Activated CD4-positive, alpha-beta T cell treated with anti-CD3 and anti-CD28 coated beads, Interleukin-2, amount 10 ng/mL, durations not matched to agents 24 days and 14 days (primary cell): ENCODE results near the gene EIF4G1. TPM values are rescaled to one million over a fixed set of nuclear protein-coding genes. Genes with fewer than 3 reads are reported as not detected.
A peak's percentile ranks its signal among the peaks of the same experiment; 100 is the strongest.

Experiments used
- DNase-seq: peaks from one replicate; pipeline ENCODE4 v3.0.0; 2022
- H3K27ac Mint-ChIP-seq: one replicate; pipeline ENCODE4 v1.8.0; 2022; ENCODE audit warnings: mild to moderate bottlenecking, mixed read lengths
- H3K27me3 Mint-ChIP-seq: one replicate; pipeline ENCODE4 v1.8.0; 2022; ENCODE audit warnings: mixed read lengths
- H3K36me3 Mint-ChIP-seq: one replicate; pipeline ENCODE4 v1.8.0; 2022; ENCODE audit warnings: low read depth, mild to moderate bottlenecking, mixed read lengths
- H3K4me1 Mint-ChIP-seq: one replicate; pipeline ENCODE4 v1.8.0; 2021; ENCODE audit warnings: mixed read lengths
- H3K4me3 Mint-ChIP-seq: one replicate; pipeline ENCODE4 v1.8.0; 2022; ENCODE audit warnings: mild to moderate bottlenecking, moderate library complexity, mixed read lengths
- H3K9me3 Mint-ChIP-seq: one replicate; pipeline ENCODE4 v1.8.0; 2021; ENCODE audit warnings: mixed read lengths
- intact Hi-C: fragments of 100-400 bp; cut with micrococcal nuclease; formaldehyde crosslinking; loops from one replicate; pipeline ENCODE4 v1.15.1; 2023
- total RNA-seq: library from RNA; stranded (reverse); gene quantifications from 2 replicates; pipeline ENCODE4 v1.2.3, GENCODE V29; 2022

The EIF4G1 gene
- total RNA-seq, 1 donor from 2014 or later = 680 TPM

DNA sequence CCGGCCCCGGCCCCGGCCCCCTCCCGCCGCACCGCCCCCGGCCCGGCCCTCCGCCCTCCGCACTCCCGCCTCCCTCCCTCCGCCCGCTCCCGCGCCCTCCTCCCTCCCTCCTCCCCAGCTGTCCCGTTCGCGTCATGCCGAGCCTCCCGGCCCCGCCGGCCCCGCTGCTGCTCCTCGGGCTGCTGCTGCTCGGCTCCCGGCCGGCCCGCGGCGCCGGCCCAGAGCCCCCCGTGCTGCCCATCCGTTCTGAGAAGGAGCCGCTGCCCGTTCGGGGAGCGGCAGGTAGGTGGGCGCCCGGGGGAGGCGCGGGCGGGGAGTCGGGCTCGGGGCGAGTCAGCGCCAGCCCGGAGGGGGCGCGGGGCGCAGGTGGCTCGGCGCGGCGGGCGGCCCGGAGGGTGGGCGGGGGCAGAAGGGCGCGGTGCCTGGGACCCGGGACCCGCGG lies 65.8 kb downstream of the EIF4G1 start:
- Mint-ChIP-seq H3K9me3 (no peaks in the 10 kb centered on the region), H3K27me3 (peaks cover 64% of the 10 kb centered on the region), H3K36me3 (no peaks in the 10 kb centered on the region), H3K27ac (no peak overlapping the region), H3K4me1 (peaks cover 2% of the 10 kb centered on the region), H3K4me3 (no peak overlapping the region)
- intact Hi-C loops = no loop called here
- peak; percentile 72 for DNase-seq

GRCh38 chr3:184380627-184381260 lies 66.3 kb downstream of the EIF4G1 start:
- peak overlapping the region; percentile 21 for H3K4me3 Mint-ChIP-seq
- H3K9me3 Mint-ChIP-seq = no peaks in the 10 kb centered on the region
- peaks cover 60% of the 10 kb centered on the region for H3K27me3 Mint-ChIP-seq
- H3K4me1 Mint-ChIP-seq = peaks cover 2% of the 10 kb centered on the region
- peak; percentile 66 for DNase-seq
- H3K27ac Mint-ChIP-seq = no peak overlapping the region
- H3K36me3 Mint-ChIP-seq = no peaks in the 10 kb centered on the region
- intact Hi-C loops = no loop called here

DNA sequence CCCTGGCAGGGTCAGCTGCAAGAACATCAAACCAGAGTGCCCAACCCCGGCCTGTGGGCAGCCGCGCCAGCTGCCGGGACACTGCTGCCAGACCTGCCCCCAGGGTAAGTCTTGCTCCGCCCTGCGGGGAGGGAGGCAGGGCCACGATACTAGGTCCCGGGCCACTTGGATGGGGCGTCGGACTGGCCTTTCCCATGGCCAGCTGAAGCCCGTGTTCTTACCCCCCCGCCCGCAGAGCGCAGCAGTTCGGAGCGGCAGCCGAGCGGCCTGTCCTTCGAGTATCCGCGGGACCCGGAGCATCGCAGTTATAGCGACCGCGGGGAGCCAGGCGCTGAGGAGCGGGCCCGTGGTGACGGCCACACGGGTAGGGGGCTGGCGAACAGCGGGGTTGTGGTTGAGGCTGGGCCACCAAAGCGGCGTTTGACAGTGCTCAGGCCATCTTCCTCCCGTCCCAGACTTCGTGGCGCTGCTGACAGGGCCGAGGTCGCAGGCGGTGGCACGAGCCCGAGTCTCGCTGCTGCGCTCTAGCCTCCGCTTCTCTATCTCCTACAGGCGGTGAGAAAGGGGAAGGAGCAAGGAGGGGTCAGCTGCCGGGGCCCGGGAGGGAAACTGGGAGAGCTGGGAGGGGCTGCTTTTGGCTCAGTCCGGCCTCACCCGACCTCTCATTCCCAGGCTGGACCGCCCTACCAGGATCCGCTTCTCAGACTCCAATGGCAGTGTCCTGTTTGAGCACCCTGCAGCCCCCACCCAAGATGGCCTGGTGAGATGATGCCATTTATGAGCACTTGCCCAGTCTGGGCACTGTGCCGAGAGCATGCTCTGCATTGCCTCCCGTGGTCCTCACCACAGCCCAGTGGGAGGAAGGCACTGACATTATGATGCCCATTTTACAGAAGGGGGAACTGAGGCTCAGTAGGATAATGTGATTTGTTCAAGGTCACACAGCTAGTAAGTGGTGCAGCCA lies 67.1 kb downstream of the EIF4G1 start:
- H3K4me3 Mint-ChIP-seq = peak overlapping the region; percentile 21
- peaks cover 54% of the 10 kb centered on the region for H3K27me3 Mint-ChIP-seq
- intact Hi-C loops = no loop called here
- H3K4me1 Mint-ChIP-seq = peaks cover 2% of the 10 kb centered on the region
- no peak for DNase-seq
- no peak overlapping the region for H3K27ac Mint-ChIP-seq
- H3K9me3 Mint-ChIP-seq = no peaks in the 10 kb centered on the region
- H3K36me3 Mint-ChIP-seq = no peaks in the 10 kb centered on the region

- intact Hi-C loops = no loop called here
- H3K4me3 Mint-ChIP-seq = no peak overlapping the region
- H3K27me3 Mint-ChIP-seq = peaks cover 47% of the 10 kb centered on the region
- H3K9me3 Mint-ChIP-seq = no peaks in the 10 kb centered on the region
- no peaks in the 10 kb centered on the region for H3K36me3 Mint-ChIP-seq
- DNase-seq = no peak
- H3K4me1 Mint-ChIP-seq = peaks cover 2% of the 10 kb centered on the region
- H3K27ac Mint-ChIP-seq = no peak overlapping the region
These were observed 68.1 kb downstream of the EIF4G1 start for GRCh38 chr3:184382326-184383032.

DNA sequence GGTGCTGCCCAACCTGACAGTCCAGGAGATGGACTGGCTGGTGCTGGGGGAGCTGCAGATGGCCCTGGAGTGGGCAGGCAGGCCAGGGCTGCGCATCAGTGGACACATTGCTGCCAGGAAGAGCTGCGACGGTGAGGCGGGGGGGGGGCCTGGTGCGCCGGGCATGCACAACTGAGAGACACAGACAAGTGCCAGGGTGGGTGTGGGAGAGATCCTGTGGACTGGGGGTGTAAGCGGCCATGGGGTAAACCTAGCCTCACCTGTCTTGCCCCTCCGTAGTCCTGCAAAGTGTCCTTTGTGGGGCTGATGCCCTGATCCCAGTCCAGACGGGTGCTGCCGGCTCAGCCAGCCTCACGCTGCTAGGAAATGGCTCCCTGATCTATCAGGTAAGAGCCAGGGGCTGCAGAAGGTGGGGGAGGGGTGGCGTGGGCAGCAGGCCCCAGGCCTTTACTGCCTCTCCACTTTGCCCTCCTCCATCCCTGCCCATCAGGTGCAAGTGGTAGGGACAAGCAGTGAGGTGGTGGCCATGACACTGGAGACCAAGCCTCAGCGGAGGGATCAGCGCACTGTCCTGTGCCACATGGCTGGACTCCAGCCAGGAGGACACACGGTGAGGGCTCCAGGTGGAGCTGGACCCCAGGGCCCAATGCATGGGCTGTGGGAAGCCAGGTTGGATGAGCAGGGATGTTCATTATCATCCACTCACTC lies 68.8 kb downstream of the EIF4G1 start:
- H3K4me3 Mint-ChIP-seq = no peak overlapping the region
- no peaks in the 10 kb centered on the region for H3K9me3 Mint-ChIP-seq
- DNase-seq = no peak
- intact Hi-C loops = no loop called here
- no peak overlapping the region for H3K27ac Mint-ChIP-seq
- H3K36me3 Mint-ChIP-seq = no peaks in the 10 kb centered on the region
- peaks cover 41% of the 10 kb centered on the region for H3K27me3 Mint-ChIP-seq
- H3K4me1 Mint-ChIP-seq = peaks cover 2% of the 10 kb centered on the region

DNA sequence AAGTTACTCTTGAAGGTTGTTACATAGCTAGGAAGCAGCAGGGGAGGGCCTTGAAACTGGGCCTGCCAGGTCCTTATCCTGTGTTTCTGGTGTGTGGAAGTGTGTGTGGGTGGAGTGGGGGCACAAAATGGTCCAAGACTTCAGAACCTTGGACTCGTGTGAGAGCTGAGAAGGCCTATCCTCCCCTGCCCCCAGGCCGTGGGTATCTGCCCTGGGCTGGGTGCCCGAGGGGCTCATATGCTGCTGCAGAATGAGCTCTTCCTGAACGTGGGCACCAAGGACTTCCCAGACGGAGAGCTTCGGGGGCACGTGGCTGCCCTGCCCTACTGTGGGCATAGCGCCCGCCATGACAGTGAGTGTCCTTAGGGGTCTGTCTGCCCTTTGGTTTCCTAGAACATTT lies 69.9 kb downstream of the EIF4G1 start:
- H3K36me3 Mint-ChIP-seq = no peaks in the 10 kb centered on the region
- H3K27me3 Mint-ChIP-seq = peaks cover 31% of the 10 kb centered on the region
- no peak overlapping the region for H3K4me3 Mint-ChIP-seq
- peaks cover 2% of the 10 kb centered on the region for H3K4me1 Mint-ChIP-seq
- H3K9me3 Mint-ChIP-seq = no peaks in the 10 kb centered on the region
- no peak for DNase-seq
- no peak overlapping the region for H3K27ac Mint-ChIP-seq
- intact Hi-C loops = no loop called here

Other genes starting within 250 kb of the EIF4G1 start
- not detected in 2 replicates for gene HTR3E, start 217.5 kb upstream of the EIF4G1 start, total RNA-seq
- 72.2 and 74.7 TPM in 2 replicates for gene EIF2B5, start 179.2 kb upstream of the EIF4G1 start, total RNA-seq
- gene DVL3, start 159.2 kb upstream of the EIF4G1 start, total RNA-seq = 49.0 and 54.5 TPM in 2 replicates
- 241 and 242 TPM in 2 replicates for gene AP2M1, start 139.8 kb upstream of the EIF4G1 start, total RNA-seq
- 66.9 and 67.6 TPM in 2 replicates for gene ABCF3, start 128.4 kb upstream of the EIF4G1 start, total RNA-seq
- not detected in 2 replicates for gene VWA5B2, start 85.0 kb upstream of the EIF4G1 start, total RNA-seq
- gene ALG3, start 65.6 kb upstream of the EIF4G1 start, total RNA-seq = 82.5 and 85.3 TPM in 2 replicates
- 14.3 and 15.9 TPM in 2 replicates for gene EEF1AKMT4, start 64.9 kb upstream of the EIF4G1 start, total RNA-seq
- 0.14 TPM in 2 replicates for gene CAMK2N2, start 53.1 kb upstream of the EIF4G1 start, total RNA-seq
- gene ECE2, start 38.6 kb upstream of the EIF4G1 start, total RNA-seq = not detected in 2 replicates
- 280 and 283 TPM in 2 replicates for gene PSMD2, start 15.4 kb upstream of the EIF4G1 start, total RNA-seq
- gene FAM131A, start 23.0 kb downstream of the EIF4G1 start, total RNA-seq = 8.6 and 8.7 TPM in 2 replicates
- gene CLCN2, start 47.0 kb downstream of the EIF4G1 start, total RNA-seq = 8.3 and 8.4 TPM in 2 replicates
- 159 and 161 TPM in 2 replicates for gene POLR2H, start 47.1 kb downstream of the EIF4G1 start, total RNA-seq
- not detected in 2 replicates for gene THPO, start 63.6 kb downstream of the EIF4G1 start, total RNA-seq
- gene CHRD, start 65.4 kb downstream of the EIF4G1 start, total RNA-seq = 0.07 TPM in 1 of 2 replicates, not detected in the other
- 0.05 TPM in 1 of 2 replicates, not detected in the other for gene EPHB3, start 247.2 kb downstream of the EIF4G1 start, total RNA-seq